Activated CD4-positive, alpha-beta T cell treated with anti-CD3 and anti-CD28 coated beads, Interleukin-2, Interleukin-4, amounts not matched to agents 100 ng/mL and 50 ng/mL, durations not matched to agents 16 hours and 8 hours (primary cell): ENCODE measurements around the gene ACKR2.
"Not testable (repeated sequence)": the region's sequence is repeated elsewhere in the genome, so short reads cannot be mapped to it uniquely, and the experiment has no call there.

ENCODE experiments used
- DNase-seq: peaks from one replicate; pipeline ENCODE4 v3.0.0-alpha.2; 2020; ENCODE audit warnings: low spot score

The ACKR2 gene

GRCh38 chr3:42855547-42856380 lies 46.5 kb downstream of the ACKR2 start:
- no peak for DNase-seq

DNA sequence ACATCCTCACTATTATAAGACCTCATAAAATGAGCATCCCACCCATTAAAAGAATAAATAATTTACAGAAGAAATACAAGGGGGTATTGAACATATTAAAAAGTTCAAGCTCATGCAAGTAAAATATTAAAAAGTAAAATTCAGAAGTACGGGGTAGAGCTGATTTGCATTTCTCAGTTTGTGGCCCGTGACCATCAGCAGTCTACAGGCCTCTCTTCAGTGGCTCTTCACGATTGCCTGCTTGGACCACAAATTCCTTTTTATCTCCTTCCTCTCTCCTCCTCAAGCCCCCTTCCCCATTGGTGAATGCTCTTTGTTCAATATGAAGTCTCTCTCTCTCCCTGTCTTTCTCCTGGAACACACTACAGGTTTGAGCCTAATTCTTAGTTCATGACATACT lies 47.3 kb downstream of the ACKR2 start:
- DNase-seq, result no peak

GRCh38 chr3:42864321-42864950 lies 55.2 kb downstream of the ACKR2 start:
- DNase-seq, result no peak

GRCh38 chr3:42865256-42865655 lies 56.0 kb downstream of the ACKR2 start:
- DNase-seq, result no peak

DNA sequence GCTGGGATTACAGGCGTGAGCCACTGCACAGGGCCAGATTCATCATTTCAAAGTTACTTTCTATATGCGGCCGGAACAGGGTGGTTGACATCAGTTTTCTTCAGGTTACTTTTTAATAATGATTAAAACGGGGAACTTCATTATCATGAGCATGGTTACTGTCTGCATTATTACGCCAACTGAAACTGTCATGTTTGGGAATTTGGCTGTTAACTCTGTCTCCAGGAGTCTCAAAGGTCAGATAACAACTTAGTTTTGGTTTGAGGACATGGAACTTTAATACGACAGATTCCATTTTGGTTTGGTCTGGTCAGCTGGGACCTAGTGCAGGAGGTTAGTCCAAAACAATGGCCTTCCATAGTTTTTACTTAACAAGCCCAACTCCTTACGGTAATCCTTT lies 57.9 kb downstream of the ACKR2 start:
- DNase-seq, result no peak

DNA sequence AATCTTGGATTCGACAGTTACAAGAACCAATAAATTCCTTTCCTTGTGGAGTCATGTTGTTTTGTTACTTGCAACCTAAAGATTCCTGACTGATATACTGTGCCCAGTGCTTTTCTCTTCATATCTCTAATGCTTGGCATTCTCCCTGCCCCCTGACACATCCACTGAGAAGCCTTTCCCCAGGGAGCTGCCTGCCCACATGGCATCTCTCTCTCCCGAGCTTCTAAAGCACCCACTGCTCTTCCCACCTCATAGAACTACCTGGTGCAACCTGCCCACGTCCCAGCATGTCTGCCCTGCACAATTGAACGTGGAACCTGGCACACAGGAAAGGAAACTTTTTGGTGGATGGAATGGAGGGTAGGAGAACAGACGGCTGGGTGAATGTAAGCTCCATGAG lies 59.6 kb downstream of the ACKR2 start:
- DNase-seq, result no peak

DNA sequence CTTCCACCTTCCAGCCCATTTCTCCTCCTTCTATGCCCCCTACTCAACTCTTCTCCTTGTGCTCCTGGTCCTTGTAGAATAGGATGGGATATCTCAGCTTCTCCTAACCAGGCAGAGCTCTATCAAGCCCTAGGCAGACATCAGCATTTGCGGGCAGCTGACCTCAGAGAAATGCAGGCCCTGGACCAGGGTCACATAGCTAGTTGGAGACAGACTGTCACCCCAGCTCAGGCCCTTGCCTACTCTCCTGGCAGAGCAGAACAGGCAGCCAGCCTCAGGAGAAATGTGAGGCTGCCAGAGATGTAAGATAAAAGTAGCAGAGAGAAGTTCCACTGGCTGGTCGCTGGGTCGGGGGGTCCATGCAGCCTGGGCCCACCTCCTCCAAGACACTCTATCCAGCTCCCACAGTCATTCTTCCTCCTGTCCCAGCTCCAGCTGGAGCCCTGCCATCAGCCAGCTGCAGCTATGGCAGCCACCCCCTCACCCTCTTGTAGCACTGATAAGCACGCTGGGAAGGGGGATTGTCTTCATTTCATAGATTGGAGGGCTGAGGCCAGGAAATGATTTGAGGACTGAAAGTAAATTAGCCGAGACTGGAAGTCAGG lies 62.4 kb downstream of the ACKR2 start:
- no peak for DNase-seq

- no peak for DNase-seq
These were observed 63.5 kb downstream of the ACKR2 start for GRCh38 chr3:42872718-42873117.

DNA sequence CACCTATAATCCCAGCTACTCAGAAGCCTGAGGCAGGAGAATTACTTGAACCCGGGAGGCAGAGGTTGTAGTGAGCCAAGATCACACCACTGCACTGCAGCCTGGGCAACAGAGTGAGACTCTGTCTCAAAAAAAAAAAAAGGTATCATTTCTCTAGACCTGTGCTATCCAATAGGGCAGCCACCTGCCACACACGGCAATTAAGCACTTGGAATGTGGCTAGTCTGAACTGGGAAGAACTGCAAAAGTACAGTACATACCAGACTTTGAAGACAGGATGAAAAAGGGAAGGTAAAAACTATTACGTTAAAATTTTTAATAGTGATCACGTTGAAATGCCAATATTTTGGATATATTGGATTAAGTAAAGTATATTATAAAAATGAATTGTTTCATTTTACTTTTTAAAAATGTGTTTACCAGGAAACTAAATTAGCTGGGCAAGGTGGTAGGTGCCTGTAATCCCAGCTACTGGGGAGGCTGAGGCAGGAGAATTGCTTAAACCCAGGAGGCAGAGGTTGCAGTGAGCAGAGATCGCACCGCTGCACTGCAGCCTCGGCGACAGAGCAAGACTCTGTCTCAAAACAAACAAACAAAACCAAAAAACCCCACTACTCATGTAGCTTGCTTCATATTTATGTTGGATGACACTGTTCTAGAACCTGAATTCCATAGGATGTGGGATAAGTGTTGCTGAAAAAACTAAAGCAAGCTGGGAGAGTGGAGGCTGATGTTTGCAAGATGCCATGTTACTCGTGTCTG lies 64.2 kb downstream of the ACKR2 start:
- no peak for DNase-seq

- DNase-seq, result no peak
These were observed 65.5 kb downstream of the ACKR2 start for GRCh38 chr3:42874749-42875148.

GRCh38 chr3:42875325-42876151 lies 66.3 kb downstream of the ACKR2 start, which contains the start of gene CYP8B1:
Gene CYP8B1 (minus strand): TSS chr3:42875879. CDS start chr3:42875816, 63 bp downstream.
- DNase-seq, result no peak

DNA sequence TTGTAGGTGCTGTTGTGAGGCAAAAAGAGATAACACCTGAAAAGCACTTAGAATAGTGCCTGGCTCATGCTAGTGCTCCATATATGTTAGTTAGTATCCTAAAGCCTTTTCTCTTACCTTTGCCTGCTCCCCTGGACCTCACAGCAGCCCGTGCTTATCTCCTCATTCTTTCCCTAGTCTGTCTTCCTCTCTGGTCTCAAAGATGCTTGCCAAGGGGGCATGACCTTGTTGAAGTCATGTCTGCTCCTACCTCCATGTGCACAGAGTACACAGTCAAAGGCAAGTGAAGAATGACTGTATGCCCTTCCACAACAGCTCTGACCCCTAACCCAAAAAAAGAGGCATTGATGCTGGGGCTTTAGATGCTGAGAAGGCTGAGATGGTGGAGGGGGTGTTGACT lies 67.2 kb downstream of the ACKR2 start:
- DNase-seq, result no peak

- DNase-seq, result no peak
These were observed 67.9 kb downstream of the ACKR2 start for GRCh38 chr3:42876940-42877720.

GRCh38 chr3:42877881-42878280 lies 68.6 kb downstream of the ACKR2 start:
- DNase-seq, result no peak

DNA sequence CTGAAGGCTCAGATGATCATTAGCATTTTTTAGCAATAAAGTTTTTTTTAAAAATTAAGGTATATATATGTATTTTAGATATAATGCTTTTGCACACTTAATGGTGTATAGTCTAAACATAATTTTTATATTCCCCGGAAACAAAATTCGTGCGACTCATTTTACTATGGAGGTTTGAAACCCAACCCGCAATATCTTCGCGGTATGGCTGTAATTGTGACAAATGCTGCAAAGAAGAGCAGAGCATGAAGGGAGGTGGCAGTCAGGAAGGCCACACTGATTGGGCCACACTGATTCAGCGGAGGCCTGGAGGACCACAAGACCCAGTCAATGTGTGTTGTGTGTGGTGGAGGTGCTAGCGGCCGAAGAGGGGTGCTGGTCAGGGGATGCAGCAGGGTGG lies 70.9 kb downstream of the ACKR2 start:
- DNase-seq, result no peak

DNA sequence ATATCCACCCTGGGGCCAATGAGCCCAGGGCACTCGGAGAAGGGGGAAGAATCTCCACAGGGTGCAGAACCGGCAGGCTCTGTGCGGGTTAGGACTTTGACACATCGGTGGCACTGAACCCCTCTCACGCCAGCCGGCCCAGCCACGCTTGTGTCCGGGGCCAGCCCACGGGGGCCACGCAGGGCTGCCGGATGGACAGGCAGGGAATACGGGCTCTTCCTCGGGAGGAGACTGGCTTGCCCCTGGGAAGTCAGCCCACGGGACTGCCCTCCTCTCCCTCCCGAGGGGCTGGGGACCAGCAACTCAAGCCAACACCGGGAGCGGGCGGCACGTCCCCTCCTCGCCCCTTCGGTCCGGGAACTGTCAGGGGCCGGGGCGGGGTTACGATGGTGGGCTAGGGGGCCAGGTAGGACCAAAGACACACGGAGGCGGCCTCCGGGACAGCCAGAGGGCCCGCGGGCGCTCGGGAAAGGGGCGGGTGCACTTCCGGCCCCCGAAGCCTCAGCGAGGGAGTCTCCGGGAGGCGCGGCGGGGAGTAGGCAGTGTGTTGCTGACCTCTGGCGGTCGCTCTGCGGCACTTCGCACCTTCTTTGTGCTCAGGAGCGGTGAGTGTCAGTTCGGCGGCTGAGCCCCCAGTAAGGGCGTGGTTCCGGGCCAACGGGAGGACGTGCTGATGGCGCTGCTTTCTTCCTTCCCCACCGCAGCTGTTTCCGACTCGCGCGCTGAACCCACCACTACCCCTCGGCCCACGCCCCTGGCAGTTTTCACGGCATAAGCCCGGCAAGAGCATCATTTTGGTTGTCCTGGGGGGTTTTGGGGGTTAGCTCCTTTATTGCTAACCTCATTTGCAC lies 71.6 kb downstream of the ACKR2 start:
- peak; percentile 92 for DNase-seq

DNA sequence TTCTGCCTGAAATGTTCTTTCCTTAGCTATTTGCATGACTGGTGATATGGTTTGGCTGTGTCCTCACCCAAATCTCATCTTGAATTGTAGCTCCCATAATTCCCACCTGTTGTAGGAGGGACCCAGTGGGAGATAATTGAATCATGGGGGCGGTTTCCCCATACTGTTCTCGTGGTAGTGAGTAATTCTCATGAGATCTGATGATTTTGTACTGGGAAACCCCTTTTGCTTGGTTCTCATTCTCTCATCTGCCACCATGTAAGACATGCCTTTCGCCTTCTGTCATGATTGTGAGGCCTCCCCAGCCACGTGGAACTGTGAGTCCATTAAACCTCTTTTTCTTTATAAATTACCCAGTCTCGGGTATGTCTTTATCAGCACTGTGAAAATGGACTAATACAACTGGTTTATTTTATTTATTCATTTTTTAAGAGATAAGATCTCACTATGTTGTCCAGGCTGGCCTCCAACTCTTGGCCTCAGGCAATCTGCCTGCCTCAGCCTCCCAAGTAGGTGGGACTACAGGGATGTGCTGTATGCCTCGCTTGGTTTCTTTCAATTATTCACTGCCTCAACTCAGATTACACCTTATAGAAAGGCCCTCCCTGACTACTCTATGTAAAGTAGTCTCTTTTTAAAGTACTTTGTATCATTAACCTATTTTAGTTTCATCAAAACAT lies 74.1 kb downstream of the ACKR2 start:
- not testable (repeated sequence) for DNase-seq

DNA sequence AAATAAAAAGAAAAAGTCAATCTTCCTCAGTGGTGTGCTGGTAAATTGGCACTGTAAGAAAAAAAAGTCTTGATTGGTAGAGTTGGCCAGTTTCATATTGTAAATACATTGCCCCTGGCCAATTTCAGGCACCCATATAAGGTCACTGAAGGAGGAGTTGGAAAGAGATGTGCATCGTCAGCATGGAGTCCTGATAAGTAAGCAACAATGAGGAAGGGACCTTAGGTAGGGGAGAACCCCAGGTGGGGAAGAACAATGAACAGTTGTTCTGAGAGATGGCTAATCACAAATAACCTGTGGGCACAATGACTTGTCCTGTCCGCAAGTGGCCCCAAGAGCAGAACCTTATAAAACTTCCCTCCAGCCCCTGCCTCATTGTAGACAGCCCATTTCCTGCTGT lies 75.1 kb downstream of the ACKR2 start:
- DNase-seq, result no peak

- DNase-seq, result no peak
These were observed 77.1 kb downstream of the ACKR2 start for GRCh38 chr3:42886294-42886822.
